GM20431 (cell line): Measurements from ENCODE around the gene POLD4.
"Not testable (repeated sequence)": the region's sequence is repeated elsewhere in the genome, so short reads cannot be mapped to it uniquely, and the experiment has no call there.

ENCODE experiments used
- in situ Hi-C: fragments of 300-500 bp; cut with MseI, MboI; formaldehyde crosslinking; loops from one replicate; pipeline ENCODE4 v1.15.0; 2020; ENCODE audit warnings: low sequenced_read_pairs; ENCODE audit not compliant: unreplicated experiment

POLD4 gene

DNA sequence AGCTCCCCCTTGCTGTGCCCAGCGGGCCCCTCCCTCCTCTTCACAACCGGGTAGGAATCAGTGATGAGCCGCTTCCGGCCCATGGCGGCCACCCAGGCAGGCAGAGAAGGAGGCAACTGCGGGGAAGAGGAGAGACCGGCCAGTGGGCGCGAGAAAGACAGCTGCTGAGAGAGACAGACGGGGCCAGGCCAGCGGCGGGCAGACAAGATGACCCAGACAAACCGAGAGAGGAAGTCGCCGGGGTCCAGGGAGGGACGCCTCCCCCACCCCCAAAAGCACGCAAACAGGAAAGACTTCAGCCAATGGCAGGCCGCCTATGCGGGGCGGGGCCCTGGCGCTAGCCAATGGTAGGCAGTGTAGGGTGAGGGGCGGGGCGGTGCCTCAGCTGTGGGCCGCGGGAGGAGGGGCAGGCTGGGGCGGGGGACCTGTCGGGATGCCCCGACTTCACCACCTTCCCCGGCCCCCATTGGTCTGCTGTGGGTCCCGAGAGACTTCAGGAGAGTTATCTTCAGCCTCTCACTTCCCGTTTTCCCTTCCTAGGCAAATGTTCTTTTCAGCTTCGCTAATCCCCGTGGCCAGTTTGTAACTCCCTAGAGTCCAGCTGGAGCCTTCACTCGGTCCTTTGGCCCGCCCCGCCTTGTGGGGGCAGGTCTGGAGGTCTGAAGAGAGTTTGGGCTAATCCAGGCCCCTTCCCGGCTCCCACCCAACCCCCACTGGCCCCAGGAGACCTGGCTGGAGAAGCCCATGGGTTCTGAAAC, at the start of gene POLD4:
Gene POLD4 (minus strand): TSS at position 230 of the 758 bp plus-strand sequence. CDS start 147 bp downstream, at position 83.
- in situ Hi-C loops: no loop called here

DNA sequence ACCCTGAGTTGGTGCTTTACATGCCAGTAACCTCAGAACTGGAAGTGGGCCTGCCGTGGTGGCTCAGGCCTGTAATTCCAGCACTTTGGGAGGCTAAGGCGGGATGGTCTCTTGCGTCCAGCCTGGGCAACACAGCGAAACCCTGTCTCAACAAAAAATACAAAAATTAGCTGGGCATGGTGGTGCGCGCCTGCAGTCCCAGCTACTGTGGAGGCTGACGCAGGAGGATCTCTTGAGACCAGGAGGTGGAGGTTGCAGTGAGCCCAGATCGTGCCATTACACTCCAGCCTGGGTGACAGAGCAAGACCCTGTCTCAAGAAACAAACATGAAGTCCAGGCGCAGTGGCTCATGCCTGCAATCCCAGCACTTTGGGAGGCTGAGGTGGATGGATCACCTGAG, 49.7 kb upstream of the POLD4 start:
- in situ Hi-C loops: not testable (repeated sequence)

DNA sequence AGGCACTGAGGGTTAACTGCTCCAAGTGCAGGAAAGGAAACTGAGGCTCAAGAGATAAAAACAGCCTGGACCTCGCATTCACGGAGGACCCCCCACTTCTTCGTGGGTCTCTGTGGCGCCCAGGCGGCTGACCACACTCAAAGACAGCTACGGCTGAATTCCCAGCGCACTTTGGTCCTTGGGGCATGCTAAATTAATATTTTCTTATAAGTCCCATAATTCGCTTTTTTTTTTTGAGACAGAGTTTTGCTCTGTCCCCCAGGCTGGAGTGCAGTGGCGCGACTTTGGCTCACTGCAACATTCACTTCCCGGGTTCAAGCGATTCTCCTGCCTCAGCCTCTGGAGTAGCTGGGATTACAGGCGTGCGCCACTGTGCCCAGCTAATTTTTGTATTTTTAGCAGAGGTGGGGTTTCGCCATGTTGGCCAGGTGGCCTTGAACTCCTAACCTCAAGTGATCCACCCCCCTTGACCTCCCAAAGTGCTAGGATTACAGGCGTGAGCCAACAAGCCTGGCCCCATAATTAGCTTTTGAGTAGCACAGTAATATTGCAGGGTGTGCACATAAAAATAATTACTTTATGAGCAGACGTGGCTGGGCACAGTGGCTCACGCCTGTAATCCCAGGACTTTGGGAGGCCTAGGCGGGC, 49.0 kb upstream of the POLD4 start:
- in situ Hi-C loops: not testable (repeated sequence)

DNA sequence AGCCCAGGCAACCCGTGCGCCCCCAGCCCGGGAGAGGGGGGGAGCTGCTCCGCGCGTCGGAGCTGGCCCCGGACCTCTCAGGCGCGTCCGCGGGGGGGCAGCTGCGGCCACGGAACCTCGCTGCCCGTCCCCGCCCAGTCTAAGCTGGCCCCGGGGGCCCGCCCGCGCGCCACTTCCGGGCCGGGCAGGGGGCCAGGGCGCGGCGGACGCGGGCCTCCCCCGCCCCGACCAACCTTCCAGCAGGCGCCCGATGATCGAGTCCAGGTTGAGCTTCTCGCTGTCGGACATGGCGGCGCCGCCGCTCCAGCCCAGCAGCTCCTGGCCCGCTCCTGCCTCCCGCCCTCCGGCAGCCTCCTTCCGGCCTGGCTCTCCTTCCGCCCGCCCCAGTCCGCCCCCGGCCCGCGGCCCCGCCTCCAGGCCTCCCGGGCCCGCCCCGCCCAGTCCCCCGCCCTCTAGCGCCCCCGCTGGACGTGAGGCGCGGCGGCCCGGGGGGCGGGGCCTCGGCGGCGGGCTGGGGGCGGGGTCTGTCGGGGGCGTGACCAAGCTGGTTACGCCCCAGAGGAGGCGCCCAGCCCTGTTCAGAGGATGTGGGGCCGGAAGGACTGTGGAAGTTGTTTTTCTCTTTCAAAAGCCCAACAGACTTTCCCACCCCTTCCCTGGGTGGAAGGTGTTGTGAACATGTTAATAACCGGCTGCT, 48.3 kb upstream of the POLD4 start, which contains the start of gene PPP1CA:
Gene PPP1CA (minus strand): TSS at position 364 of the 697 bp plus-strand sequence. CDS start 76 bp downstream, at position 288.
- in situ Hi-C loops: no loop called here

DNA sequence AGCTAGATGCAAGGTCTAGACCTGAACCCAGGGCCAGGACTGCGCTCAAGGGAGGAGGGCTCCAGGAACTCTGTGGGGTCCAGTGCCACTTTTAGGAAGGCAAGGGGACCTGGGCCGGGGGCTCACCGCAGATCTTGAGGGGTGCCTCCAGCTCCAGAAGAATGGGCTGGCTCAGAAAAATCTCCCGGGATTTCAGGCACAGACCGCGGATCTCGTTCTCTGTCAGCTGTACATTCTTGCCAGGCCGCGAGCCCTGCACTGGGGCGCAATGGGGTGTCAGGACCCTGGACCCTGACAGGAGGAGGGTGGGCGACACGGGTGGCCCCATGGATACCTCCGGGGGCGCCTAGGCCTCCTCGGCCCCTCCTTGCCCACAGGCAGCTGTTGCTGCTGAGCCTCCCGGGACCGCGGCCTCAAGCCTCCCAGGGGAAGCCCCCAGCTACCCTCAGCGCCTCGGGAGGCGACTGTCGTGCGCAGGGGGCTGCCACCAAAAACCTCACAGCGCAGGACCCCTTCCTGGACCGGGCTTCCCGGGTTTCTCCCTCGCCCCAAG, 47.7 kb upstream of the POLD4 start:
- in situ Hi-C loops: no loop called here

DNA sequence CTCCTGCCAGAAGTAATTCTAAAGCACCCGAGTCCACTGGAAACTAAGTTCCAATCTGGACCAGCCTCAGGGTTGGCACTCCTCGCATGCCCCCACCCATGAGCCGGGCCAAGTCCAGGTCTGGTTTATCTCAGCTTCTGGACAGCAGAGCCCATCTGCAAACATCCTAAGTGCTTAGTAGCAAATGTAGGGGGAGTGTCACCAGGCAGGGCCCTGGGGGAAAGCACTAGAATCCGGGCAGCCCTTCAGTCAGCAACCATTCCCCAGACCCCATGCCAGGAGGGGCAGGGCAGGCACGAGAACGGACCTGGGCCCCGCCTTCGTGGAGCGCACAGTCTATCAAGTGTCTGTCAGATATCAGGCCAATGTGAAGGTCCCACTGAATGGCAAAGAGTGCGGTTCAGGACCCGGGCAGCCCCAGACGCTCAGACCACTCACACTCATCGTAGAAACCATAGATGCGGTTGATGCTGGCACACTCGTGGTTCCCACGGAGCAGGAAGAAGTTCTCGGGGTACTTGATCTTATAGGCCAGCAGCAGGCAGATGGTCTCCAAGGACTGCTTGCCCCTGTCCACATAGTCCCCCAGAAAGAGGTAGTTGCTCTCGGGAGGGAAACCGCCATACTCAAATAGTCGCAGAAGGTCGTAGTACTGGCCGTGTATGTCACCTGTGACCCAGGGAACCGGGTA, 47.0 kb upstream of the POLD4 start:
- in situ Hi-C loops: no loop called here

DNA sequence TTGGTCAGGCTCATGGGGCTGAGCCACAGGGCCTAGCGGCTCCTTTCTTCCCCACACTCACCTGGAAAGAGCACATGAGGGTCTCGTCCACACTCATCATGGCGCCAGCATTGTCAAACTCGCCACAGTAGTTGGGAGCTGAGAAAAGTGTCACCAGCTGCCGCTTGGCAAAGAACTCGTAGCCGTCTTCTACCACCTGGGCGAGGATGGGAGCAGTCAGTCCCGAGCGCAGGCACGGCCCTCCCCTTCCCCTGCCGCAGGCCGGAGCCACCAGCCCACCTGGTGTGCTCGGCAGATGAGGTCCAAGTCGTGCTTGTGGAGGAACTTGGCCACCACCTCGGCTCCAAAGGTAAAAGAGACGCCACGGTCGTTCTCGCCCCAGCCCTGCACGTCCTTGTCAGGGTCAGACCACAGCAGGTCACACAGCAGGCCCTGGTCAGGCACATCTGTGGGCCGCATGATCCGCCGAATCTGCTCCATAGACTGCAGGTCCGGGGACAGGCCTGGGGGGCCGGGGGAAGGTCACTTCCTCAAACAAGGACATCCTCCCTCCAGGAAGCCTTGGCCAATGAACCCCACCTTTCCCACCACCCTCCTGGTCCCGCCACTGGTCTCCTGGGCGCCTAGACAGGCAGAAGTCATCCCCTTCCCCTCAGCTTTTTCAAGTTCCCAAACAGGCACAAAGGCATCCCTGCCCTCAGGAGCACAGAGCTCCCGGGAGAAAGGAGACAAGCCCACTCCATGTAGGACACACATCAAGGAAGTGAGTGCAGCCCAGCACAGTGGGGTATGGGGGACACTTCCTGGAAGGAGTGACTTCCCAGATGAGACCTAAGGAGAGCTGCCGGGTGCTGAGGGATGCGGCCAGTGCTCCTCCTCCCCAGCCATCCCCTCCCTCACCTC, 45.6 kb upstream of the POLD4 start:
- in situ Hi-C loops: no loop called here

DNA sequence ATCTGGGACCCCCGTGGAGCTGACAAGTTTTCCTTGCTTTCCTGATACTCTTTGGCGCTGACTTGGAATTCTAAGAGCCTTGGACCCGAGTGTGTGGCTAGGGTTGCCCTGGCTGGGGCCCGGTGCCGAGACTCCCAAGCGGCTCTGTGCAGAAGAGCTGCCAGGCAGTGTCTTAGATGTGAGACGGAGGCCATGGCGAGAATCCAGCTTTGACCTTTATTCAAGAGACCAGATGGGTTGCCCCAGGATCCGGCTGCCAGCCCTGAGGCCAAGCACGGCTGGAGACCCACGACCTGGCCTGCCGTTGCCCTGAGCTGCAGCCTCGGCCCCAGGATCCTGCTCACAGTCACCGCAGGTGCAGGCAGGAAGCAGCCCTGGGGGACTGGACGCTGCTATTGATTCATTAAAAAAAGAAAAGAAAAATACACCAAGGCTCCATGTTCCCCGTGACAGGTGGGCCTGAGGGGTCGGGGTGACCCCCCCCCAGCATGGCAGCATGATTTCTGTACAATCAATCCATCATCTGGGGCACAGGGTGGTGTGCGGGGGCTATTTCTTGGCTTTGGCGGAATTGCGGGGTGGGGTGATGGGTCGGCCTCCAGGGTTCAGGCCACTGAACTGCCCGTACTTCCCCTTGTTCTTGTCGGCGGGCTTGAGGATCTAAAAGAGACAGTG, 44.8 kb upstream of the POLD4 start:
- in situ Hi-C loops: no loop called here

DNA sequence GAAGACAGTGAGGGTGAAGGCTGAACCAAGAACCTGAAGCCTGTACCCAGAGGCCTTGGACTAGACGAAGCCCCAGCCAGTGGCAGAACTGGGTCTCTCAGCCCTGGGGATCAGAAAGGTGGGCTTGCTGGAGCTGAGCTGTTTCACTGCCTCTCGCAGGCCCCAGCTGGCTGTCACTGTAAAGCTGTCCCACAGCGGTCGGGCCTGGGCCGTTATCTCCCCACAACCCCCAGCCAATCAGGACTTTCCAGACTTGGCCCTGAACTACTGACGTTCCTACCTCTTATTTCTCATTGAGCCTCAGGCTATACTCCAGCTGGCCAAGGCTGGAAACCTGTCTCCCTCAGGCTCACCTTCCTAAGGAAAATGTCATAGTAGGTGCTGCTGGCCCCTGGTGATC, 44.2 kb upstream of the POLD4 start:
- in situ Hi-C loops: no loop called here

DNA sequence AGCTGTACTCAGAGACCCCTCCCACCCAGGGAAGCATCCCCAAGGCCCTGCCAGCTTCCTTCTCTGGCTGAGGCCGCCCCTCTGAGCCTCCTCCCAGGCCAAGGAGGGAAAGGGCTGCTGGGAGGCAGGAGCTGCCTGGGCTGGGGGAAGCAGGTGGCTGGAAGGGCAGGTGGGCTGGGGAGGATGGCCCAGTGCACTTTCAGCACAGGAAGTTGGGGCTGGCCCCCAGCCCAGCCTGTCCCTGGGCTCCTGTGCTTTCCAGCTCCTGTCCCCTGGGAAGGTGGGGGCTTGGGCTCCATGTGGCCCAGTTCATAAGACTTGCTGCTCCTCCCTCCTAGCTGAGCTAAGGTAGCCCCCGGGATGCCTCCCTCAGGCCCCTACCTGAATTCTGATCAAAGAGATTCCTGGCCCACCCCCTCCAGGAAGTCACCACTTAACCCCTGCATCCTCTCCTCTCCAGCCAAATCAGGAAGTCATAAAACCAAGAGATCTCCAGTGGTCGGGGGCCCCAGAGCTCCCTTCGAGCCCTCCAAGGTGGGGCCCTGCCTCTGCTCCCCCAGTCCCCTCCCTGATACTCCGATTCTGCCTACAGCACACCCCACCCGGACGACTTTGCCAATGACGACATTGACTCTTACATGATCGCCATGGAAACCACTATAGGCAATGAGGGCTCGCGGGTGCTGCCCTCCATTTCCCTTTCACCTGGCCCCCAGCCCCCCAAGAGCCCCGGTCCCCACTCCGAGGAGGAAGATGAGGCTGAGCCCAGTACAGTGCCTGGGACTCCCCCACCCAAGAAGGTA, 43.4 kb upstream of the POLD4 start:
- in situ Hi-C loops: no loop called here

DNA sequence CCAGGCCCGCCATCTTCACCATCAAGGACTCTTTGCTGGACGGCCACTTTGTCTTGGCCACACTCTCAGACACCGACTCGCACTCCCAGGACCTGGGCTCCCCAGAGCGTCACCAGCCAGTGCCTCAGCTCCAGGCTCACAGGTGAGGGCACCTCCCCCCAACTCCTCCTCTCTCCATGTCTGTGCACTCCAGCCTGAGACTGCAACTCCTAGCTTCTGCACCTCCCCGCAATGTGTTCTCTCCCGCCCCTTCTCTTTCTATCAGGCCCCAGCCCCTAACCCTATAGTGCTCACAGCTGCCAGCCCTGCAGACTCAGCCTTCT, 42.9 kb upstream of the POLD4 start:
- in situ Hi-C loops: no loop called here

DNA sequence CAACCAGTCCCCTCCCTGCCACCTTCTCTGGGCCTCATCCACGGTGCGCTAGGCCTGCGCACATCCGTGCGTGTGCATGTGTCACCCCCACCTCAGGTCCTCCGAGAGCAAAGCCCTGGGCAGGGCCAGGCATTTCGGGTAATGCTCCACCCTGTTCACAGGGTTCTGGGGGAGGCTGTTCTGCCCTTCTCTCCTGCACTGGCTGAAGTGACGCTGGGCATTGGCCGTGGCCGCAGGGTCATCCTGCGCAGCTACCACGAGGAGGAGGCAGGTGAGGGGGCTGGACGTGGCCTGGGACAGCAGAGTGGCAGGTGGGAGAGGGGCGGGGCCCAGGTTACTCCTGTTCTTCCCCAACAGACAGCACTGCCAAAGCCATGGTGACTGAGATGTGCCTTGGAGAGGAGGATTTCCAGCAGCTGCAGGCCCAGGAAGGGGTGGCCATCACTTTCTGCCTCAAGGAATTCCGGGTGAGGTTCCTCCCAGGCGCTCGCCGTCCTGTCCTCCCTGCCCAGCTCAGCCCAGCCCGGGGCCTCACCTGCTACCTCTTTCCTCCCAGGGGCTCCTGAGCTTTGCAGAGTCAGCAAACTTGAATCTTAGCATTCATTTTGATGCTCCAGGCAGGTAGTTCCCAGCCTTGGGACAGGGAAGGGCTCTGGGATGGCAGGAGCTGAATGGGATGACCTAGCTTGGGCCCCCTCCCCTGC, 42.4 kb upstream of the POLD4 start:
- in situ Hi-C loops: no loop called here

DNA sequence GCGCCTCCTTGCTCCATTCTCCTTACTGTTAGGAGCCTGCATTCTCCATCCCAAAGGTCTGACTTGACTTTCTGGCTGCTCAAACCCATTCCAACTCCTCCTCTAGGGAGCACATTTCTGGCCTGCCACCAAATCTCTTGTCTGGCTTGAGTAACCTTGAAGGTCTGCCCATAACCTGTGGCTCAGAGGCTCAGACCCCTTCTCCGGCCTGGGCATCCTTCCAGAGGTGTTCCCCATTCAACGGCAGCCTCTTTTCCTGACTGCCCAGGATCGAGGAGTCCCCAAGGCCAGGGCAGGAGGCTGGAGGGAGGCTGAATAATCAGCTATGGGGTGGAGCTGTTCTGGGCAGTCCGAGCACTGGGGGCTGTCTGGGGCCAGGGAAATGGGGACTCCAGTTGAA, 40.6 kb upstream of the POLD4 start:
- in situ Hi-C loops: no loop called here

DNA sequence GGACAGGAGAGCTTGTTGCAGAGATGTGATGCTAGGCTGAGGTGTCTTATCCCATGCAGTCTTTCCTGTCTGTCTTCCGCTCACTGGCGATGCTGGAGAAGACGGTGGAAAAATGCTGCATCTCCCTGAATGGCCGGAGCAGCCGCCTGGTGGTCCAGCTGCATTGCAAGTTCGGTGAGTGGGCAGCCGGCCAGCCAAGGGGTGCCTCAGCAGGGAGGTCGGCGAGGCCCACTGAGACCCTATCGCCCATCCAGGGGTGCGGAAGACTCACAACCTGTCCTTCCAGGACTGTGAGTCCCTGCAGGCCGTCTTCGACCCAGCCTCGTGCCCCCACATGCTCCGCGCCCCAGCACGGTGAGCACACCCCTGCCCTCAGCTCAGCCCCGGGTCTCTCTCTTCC, 40.1 kb upstream of the POLD4 start:
- in situ Hi-C loops: no loop called here

DNA sequence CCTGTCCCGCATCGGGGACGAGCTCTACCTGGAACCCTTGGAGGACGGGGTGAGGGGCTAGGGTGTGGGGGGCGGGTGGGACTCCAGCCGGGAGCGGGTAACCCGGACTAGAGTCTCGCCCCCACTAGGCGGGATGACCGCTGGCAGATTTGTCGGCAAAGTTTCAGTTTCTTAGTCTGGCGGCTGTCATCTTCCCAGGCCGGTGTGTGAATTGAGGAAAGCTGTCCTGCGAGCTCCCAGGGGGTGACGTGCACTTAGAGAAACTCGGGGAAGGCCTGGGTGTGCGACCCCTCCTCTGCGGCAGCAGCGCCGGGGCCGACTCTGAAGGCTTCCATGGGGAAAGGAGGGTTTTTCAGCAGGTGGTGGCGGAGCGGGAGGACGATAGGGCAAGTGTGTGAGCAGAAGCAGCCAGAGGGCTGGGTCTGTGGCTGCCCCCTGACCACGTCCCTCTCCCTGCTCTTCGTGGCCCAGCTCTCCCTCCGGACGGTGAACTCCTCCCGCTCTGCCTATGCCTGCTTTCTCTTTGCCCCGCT, 38.9 kb upstream of the POLD4 start:
- in situ Hi-C loops: no loop called here

DNA sequence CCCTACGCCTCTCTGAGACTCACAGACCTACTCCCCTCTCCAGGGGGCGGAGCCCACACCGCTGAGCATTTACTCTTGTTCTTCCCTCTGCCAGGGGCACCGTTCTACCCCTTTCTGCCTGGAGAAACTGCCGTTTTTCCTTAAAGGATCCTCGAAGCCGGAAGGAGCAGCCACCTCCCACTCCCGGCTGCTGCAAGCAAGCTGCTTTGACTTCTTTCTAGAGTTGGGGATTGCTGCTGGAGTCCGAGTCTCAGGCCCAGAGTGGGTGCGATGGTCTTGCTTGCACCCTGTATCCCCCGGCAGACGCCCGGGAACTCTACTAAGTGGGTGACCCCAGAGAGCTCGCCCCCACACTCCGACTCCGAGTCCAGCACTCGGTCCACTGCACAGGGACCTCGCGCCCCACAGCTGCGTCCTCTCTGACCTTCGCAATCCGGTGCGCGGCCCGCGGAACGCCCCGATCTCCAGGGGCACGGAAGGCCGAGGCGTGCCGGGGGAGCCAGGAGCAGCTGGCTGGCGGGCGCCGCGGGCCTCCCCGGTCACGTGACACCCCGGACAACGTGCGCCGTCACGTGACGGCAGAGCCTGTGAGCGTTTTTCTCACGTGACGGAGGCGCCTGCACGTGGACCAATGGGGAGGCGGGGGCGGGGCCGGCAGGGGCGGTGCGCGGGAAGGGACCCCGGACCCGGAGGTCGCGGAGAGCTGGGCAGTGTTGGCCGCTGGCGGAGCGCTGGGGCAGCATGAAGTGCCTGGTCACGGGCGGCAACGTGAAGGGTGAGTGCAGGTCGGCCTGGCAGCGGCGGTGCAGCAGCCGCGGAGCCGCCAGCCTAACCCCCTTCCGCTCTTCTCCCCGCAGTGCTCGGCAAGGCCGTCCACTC, 38.2 kb upstream of the POLD4 start, which contains the start of gene RAD9A:
Gene RAD9A (plus strand): TSS at position 683 of the 879 bp plus-strand sequence. CDS start 59 bp downstream, at position 742.
- in situ Hi-C loops: no loop called here
